Measurements from ENCODE around the gene RNASEL.

RNASEL gene

DNA sequence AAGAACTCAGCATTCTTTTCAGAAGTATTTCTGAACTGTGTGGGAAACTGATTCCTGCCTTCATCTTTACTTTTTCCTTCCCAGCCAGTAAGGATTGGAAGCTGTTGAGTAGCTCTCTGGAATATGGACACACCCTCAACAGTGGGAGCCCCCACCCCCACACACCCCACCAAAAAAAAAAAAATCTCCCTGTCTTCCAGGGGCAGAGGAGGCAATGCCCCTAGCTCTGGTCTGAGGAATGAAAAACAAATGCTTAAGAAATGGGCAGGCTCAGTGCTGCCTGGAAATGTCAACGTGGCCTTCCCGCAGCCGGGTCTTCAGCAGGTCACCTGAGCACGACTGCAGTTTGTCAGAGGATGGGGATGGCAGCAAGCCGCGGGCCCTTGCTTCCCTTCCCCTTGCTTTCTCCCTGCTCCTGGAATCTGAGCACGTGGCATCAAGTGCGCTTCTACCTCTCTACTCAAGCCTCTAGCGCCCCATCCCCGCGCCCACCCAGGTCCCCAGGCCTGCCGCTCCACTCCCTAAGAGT is 14.7 kb upstream of the RNASEL start:
- CTCF ChIA-PET: interaction anchor here (0.9 to 41.1 kb wide), 6 partner anchors 10 to 183 kb away, joined by 3 to 1252 read pairs (median 5); partner anchors contain the start of gene NPL
- POLR2A ChIA-PET: interaction anchor here (0.6 to 2.3 kb wide), 8 partner anchors 8 to 459 kb away, joined by 3 to 20 read pairs (median 4); partner anchors contain the start of gene RNASEL
- TF ChIP-seq CTCF (IDR thresholded peaks at IDR 0.05; ENCODE audit: control extremely low read depth, extremely low read depth, low read depth, missing control alignments): no peak
- DNase-seq (ENCODE audit: extremely low spot score): no peak

GRCh38 chr1:182602935-182603645 is 14.0 kb upstream of the RNASEL start:
- TF ChIP-seq CTCF (IDR thresholded peaks at IDR 0.05; ENCODE audit: control extremely low read depth, extremely low read depth, low read depth, missing control alignments): no peak
- POLR2A ChIA-PET: interaction anchor here (0.6 to 2.3 kb wide), 7 partner anchors 13 to 459 kb away, joined by 3 to 20 read pairs (median 4); partner anchors contain the start of gene RNASEL
- CTCF ChIA-PET: interaction anchor here (0.9 to 41.1 kb wide), 6 partner anchors 9 to 183 kb away, joined by 3 to 1252 read pairs (median 5); partner anchors contain the start of gene NPL
- DNase-seq (ENCODE audit: extremely low spot score): no peak

GRCh38 chr1:182601913-182602312 is 12.9 kb upstream of the RNASEL start:
- no peak for TF ChIP-seq CTCF (IDR thresholded peaks at IDR 0.05; ENCODE audit: control extremely low read depth, extremely low read depth, low read depth, missing control alignments)
- POLR2A ChIA-PET: interaction anchor here (1.0 kb wide), 1 partner anchor 188 kb away, joined by 3 read pairs; no protein-coding TSS in a partner anchor
- CTCF ChIA-PET: interaction anchor here (0.7 to 41.1 kb wide), 22 partner anchors 12 to 458 kb away, joined by 3 to 1252 read pairs (median 4); partner anchors contain the start of genes NPL and RNASEL
- no peak for DNase-seq (ENCODE audit: extremely low spot score)

DNA sequence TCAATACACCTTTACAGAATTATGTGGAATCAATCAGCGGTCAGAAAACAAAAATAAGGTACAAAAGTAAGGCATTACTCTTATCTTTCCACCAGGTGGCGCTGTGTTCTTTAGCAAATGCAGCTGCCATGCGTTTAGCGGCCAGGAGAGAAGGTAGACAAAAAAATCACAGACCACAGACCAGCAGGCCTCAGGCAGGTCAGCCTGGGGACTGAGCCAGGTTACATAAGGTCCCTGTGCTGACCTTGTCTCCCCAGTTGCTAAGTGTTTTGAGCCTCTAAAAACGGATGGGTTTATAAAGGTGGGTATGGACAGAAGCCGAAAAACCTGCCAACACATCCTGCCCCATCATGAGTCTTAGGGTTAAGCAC is 12.3 kb upstream of the RNASEL start:
- POLR2A ChIA-PET: interaction anchor here (1.0 kb wide), 1 partner anchor 189 kb away, joined by 3 read pairs; no protein-coding TSS in a partner anchor
- CTCF ChIA-PET: interaction anchor here (0.7 to 41.1 kb wide), 33 partner anchors 12 to 517 kb away, joined by 3 to 1252 read pairs (median 4); partner anchors contain the start of genes NPL and RNASEL
- peak; percentile 67 for TF ChIP-seq CTCF (IDR thresholded peaks at IDR 0.05; ENCODE audit: control extremely low read depth, extremely low read depth, low read depth, missing control alignments)
- peak; percentile 78 for DNase-seq (ENCODE audit: extremely low spot score)

DNA sequence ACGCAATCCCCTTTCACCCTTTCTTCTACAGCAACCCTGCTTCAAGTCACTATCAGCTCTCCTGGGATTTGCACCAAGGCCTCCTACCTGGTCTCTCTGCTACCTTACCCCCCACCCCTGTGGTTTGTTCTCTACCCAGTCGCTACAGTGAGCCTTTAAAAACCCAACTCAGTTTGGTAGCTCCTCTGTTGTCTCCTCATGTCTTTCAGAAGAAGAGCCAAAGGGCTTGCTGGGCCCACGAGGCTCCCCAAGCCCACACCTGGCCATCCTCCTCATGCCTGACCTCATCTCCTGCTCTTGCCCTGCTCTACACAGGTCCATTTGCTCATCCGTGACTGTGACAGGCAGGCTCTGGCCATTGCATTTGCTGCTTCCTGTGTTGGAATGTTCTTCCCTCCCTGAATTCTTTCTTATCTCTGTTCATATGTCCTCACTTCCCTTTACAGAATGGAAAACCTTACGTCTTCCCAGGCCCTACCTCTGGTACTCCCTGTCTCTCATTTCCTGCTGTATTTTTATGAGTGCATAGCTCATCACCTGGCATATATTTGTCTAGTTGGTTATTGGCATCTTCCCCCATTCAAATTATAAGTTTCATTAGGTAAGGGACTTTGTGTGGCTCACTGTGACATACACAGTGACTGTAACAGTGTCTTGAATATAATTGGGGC is 11.8 kb upstream of the RNASEL start:
- DNase-seq (ENCODE audit: extremely low spot score): no peak
- ChIA-PET POLR2A (interaction anchor here (1.0 to 1.2 kb wide), 2 partner anchors 182 to 189 kb away, joined by 3 read pairs; no protein-coding TSS in a partner anchor), CTCF (interaction anchor here (0.7 to 41.1 kb wide), 36 partner anchors 6 to 517 kb away, joined by 3 to 1252 read pairs (median 4); partner anchors contain the start of genes NPL, RGS16 and RNASEL)
- no peak for TF ChIP-seq CTCF (IDR thresholded peaks at IDR 0.05; ENCODE audit: control extremely low read depth, extremely low read depth, low read depth, missing control alignments)

All from GM10248 (cell line).